ENCODE results near the gene STK39.

DNA sequence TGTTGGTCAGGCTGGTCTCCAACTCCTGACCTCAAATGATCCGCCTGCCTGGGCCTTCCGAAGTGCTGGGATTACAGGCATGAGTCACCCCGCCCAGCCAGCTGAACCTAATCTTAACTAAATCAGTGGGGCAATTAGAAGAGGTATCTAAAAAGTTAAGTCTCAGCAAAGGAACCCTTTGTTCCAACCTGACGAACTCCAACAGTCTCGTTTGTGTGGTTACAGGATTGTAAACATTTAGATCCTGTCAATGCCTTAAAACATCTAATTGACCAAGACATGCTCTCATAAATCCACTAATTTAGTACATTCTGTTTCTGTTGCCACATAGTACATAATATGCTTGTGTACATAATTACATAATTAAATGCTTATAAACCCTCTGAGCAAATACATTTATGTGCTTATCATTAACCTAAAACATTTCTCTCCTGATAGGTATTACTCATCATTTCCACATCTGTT is 31.1 kb upstream of the STK39 start:
- TF ChIP-seq YY1 (IDR thresholded peaks at IDR 0.05; ENCODE audit: insufficient read depth, insufficient read length): no peak
- no peak for TF ChIP-seq ZNF274 (IDR thresholded peaks at IDR 0.05; ENCODE audit: low read depth, low read length)
- TF ChIP-seq SUZ12 (IDR thresholded peaks at IDR 0.05; ENCODE audit: extremely low read depth, insufficient read depth, insufficient read length): no peak
